Hematopoietic multipotent progenitor cell treated with erythropoietin and hydrocortisone succinate and interleukin-3 and kit ligand, for 15 days (in vitro differentiated cells): Measurements from ENCODE around the gene PARD6B.
A peak's percentile ranks its signal among the peaks of the same experiment; 100 is the strongest.
"Not testable (repeated sequence)": the region's sequence is repeated elsewhere in the genome, so short reads cannot be mapped to it uniquely, and the experiment has no call there.

Experiments
- DNase-seq: peaks from one replicate; pipeline ENCODE4 v3.0.0-alpha.2; 2015; ENCODE audit warnings: low spot score

Gene PARD6B

DNA sequence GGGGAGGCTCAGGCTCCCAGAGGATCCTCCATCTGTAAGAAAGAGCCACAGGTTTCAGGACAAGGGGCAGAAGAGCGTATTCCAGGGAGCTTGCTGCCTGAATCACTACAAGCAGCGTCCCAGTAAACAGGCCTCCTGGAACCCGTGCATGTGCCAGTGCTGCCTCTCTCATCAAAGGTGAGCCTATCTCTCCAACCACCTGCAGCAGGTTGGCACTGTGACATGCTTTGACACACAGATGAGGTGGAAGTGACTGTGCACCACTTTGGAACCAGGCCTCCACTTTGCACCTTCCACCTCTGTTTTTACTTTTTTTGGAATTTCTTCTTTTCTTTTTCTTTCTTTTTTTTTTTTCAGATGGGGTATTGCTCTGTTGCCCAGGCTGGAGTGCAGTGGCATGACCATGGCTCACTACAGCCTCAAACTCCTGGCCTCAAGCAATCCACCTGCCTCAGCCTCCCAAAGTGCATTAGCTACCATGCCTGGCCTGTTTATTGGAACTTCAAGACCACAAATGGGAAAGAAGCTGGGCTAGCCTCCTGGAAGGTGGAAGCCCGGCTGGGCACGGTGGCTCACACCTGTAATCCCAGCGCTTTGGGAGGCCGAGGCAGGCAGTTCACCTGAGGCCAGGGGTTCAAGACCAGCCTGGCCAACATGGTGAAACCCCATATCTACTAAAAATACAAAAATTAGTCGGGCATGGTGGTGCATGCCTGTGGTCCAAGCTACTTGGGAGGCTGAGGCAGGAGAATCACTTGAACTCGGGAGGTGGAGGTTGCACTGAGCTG is 27.5 kb upstream of the PARD6B start:
- DNase-seq = peak; percentile 60

DNA sequence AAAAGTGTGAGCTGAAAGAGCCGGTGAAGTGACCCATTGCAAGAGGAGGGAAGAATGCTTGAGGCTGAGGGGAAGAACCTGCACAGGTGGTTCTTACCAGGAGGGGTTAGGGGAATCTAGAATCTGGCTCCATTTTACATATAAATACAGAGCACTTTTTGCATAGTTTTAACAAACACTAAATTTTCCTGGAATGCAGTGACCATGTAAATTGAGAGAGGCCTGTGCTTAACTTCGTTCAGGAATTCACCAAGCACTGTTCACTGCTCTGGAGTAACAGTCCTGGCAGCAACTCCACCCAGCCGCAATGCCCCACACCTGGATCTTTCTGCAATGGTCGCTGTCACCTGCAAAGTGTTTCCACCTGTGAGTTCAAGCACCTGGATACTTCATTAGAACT is 26.9 kb upstream of the PARD6B start:
- no peak for DNase-seq

DNA sequence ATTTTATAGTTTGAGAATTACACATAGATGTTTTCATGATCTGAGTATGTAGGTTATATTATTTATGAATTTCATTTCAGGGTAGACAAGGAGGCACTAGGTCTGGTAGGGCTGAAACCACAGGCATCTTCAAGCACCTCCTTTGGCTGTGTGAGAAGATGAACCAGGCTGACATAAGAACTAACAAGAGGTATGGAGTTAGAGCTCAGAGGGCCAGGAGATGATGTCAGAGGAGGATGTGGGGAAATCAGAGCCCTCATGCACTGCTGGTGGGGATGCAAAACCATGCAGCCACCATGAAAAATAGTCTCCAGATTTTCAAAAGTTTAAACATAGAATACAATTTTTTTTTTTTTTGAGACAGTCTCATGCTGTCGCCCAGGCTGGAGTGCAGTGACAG is 26.4 kb upstream of the PARD6B start:
- no peak for DNase-seq

DNA sequence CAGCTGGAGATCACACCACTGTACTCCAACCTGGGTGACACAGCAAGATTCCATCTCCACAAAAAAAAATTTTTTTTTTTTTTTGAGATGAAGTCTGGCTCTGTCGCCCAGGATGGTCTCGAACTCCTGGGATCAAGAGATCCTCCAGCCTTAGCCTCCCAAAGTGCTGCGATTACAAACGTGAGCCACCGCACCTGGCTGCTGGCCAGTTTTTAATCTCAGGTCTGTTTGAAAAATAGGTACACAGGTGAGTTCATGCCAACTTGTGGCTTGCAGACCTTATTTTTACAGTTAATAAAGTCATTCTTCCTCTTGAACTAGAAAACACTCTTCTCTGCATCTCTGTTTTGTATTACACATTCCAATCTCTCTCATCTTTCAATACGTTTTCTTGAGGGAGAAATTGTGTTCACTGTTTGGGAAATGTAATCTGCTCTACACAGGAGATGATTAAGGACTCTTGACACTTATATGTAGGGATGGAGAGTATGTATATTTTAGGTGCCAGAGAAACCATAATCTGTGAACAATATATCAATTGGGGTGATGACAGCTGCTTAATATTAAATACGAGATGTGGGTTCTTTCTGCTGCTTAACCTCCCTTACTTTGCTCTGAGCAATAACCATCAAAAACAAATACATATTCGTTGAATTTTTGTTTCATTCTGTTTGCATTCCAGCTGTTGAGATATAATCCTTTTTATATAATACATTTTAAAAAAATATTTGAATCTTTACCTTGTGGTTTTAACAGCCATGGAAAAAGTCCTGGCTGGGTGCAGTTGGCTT is 22.3 kb upstream of the PARD6B start:
- no peak for DNase-seq

DNA sequence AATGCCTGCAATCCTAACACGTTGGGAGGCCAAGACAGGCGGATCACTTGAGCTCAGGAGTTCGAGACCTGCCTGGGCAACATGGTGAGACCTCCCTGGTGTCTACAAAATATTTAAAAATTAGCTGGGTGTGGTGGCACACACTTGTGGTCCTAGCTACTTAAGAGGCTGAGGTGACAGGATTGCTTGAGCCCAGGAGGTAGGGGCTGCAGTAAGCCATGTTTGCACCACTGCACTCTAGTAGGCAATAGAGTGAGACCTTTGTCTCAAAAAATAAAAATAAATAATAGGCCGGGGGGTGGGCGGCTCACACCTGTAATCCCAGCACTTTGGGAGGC is 21.8 kb upstream of the PARD6B start:
- DNase-seq = no peak

DNA sequence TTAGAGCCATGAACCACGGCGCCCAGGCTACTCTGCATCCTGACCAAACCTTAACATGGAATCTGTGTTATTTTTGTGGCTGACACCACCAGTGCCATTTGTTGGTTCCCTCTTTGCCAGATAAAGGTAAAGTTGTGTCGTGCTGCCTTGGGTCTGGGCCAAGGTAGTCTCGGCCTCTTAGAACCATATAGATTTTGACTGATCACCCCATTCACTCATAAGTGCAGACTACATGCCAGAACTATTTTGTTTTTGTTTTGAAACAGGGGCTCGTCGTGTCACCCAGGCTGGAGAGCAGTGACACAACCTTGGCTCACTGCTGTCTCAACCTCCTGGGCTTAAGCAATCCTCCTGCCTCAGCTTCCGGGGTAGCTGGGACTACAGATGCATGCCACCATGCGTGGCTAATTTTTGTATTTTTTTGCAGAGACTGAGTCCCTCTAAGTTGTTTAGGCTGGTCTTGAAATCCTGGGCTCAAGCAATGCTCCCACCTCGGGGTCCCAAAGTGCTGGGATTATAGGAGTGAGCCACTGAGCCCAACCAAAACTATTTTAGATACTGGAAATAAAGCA is 20.8 kb upstream of the PARD6B start:
- no peak for DNase-seq

- no peak for DNase-seq
These were observed 20.1 kb upstream of the PARD6B start for GRCh38 chr20:50711113-50711825.

DNA sequence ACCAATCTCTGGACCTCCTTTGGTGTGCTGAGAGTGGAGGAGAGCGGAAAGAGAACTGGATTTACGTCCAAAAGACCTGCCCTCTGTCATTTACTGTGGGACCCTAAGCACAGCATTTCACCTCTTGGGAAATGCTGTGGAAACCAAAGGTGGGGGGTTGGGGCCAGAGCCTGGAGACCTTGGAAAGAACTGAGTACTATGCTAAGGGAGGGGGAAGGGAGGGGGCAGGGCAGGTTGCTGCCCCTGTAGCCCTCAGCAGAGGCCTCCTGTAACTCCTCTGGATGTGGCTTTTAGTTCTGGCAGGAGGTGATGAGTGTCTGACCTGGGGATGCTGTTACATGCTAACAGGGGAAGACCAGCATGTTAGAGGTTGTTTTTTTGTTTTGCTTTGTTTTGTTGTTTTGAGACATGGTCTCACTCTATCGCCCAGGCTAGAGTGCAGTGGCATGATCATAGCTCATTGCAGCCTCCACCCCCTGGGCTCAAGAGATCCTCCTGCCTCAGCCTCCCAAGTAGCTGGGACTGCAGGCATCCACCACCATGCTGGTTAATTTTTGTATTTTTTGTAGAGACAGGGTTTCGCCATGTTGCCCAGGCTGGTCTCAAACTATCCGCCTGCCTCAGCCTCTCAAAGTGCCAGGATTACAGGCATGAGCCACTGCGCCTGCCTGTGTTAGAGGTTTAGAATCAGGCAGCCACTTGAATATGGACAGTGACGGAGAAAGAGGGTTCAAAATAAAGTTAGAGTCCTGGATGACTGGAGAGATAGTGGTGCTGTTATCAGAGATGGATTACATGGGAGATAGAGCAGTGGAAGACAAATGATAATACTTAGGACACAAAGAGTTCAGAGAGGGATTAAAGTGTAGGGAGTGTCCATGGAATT is 18.4 kb upstream of the PARD6B start:
- DNase-seq = no peak

DNA sequence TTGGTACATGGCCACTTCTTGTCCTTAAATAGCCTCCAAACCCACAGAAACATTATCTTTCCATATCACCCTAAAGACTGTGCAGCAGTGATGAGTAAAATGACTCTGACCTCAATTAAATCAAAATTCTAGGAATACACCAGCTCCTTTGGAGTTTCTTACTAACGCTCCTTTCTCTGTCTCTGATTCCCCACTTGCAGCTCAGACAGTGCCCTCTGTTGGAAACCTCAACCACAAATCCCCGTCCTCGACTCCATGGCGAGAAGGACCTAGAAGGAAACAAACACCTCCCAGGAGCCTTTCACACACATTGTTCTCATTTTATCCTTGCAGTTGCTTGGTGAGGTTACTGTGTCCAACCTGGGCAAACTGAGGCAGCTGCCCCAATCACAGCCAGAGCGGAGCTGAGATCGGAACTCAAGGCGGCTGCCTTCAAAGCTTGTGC is 17.7 kb upstream of the PARD6B start:
- peak; percentile 49 for DNase-seq

GRCh38 chr20:50714426-50714825 is 17.0 kb upstream of the PARD6B start:
- not testable (repeated sequence) for DNase-seq

DNA sequence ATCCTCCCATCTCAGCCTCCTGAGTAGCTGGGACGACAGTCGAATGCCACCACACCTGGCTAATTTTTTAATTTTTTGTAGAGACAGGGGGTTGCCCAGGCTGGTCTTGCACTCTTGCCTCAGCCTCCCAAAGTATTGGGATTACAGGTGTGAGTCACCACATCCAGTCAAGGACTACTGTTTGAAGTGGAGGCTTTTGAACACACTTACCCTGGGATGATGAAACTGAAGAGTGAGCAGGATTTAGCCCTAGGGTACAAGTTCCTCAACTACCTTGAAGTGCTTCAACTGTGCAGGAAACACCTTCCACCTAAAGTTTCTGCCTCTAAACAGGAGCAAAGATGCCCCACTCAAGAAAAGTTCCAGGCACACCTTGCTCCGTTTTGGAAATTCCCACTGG is 15.7 kb upstream of the PARD6B start:
- DNase-seq = no peak

GRCh38 chr20:50716518-50716917 is 14.9 kb upstream of the PARD6B start:
- DNase-seq = no peak

GRCh38 chr20:50717312-50717711 is 14.1 kb upstream of the PARD6B start:
- no peak for DNase-seq

DNA sequence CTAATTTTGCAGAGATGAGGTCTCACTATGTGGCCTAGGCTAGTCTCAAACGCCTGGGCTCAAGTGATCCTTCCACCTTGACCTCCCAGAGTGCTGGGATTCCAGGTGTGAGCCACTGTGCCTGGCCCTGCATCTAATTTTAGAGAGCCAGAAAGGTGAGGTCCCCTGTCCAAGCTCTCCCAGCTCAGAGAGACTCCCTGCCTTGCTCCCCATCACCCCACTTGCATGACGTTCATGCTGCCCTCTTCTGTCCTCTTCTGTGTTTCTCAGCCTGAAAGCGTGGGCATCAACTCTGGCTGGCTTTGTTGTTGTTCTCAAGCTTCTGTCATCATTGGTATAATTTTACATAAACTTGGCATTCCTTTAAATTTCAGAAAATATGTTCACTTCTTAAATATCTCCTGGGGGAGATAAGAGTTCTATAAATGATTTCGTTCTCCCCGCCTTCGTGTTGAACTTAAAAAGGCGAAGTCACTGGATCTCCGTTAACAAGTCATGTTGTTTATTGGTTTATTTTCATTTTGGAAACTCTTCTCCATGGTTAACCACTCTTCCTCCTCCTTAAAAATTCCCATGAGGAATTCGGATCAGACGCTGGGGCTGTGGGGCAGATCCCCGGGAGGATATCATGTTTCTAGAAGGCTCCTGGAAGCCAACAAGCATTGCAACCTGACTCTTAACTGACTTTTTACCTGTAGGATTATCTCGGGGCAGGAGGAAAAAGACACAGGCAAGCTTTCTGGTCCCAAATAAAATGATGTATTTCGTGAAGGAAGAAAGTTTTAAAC is 13.2 kb upstream of the PARD6B start:
- DNase-seq = peak; percentile 24

- no peak for DNase-seq
These were observed 12.1 kb upstream of the PARD6B start for GRCh38 chr20:50719328-50719727.

DNA sequence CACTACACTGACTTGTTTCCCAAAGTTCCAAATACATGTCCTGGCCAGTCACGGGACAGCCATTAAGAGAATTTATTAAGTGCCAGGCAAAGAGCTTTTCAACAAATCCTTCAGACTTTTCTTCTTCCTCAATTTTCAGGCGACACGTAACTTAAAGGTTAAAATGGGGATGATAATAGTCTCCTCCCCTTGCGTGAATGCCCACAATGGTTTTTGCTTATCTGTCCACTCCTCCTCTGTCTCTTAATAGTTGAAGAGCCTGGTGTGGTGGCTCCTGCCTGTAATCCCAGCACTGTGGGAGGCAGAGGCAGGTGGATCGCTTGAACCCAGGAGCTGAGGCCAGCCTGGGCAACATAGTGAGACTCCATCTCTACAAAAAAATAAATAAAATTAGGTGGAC is 11.4 kb upstream of the PARD6B start:
- DNase-seq = no peak

- no peak for DNase-seq
These were observed 10.8 kb upstream of the PARD6B start for GRCh38 chr20:50720582-50720981.

DNA sequence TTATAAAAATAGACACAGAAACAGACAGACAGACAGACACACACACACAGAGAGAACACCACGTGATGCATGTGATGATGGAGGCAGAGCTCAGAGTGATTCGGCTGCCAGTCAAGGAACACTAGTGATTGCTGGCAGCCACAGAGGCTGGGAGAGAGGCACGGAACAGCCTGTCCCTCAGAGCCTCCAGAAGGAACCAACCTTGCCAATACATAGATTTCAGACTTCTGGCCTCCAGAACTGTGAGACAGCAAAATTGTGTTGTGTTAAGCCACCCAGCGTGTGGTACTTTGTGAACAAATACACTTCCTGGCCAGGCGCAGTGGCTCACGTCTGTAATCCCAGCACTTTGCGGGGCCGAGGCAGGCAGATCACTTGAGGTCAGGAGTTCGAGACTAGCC is 9.5 kb upstream of the PARD6B start:
- DNase-seq = no peak

- no peak for DNase-seq
These were observed 8.8 kb upstream of the PARD6B start for GRCh38 chr20:50722424-50723155.

DNA sequence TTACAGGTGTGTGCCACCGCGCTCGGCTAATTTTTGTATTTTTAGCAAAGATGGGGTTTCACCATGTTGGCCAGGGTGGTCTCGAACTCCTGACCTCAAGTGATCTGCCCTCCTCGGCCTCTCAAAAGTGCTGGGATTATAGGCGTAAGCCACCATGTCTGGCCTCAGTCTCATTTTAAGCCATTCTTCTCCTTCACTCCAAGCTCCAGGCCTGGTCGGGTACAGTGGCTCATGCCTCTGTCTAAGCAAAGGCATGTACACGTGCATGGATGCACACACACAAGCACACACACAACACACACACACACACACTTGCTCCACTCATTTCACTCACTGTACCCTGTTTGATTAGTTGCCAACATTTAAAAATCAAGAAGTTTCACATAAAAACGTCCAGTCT is 7.7 kb upstream of the PARD6B start:
- DNase-seq = no peak
